HCT116 (cell line): ENCODE measurements around the gene AKAP9. TPM values are rescaled to one million over a fixed set of nuclear protein-coding genes. Genes with fewer than 3 reads are reported as not detected.

Experiments
- ATAC-seq: fragments of 200-7000 bp; cut with Tn5 transposase; 2 replicates; pipeline ENCODE4 v1.9.1; 2020; ENCODE audit warnings: mild to moderate bottlenecking, moderate library complexity
- BruUV-seq: library from RNA; stranded (reverse); fragments of 400-500 nt; replicated peaks from 2 replicates; lab custom pipeline; 2021; lab: Mats Ljungman, UMichigan
- CTCF ChIA-PET: fragments of 300-600 bp; sonication (Branson Sonifier 250); formaldehyde crosslinking; loops from one replicate; lab custom pipeline; 2021; ENCODE audit warnings: antibody characterized with exemption; lab: Charles Lee
- POLR2A ChIA-PET: fragments of 300-600, 350-600 bp; sonication (Branson Sonifier 250); formaldehyde crosslinking; loops from one replicate; lab custom pipeline; 2021; ENCODE audit warnings: antibody characterized with exemption; lab: Charles Lee
- RAD21 ChIA-PET, 2 experiments: fragments of 300-600 bp; sonication (Branson Sonifier 250); formaldehyde crosslinking; loops; one replicate each; lab custom pipeline; 2023; ENCODE audit warnings: low total read pairs in 2 of 2; ENCODE audit not compliant: uncharacterized antibody in 2 of 2, unreplicated experiment in 2 of 2, low non-redundant PET in 1 of 2; lab: Charles Lee
- DNase-seq: peaks from one replicate; pipeline ENCODE4 v3.0.0-alpha.2; 2010; ENCODE audit warnings: low read depth, low spot score
- H2AFZ ChIP-seq: fragments of 200-600 bp; shearing (Covaris generic), sonication (generic); 2 replicates; pipeline ENCODE4 v1.6.1; 2017; ENCODE audit warnings: low read depth, mixed run types, mixed read lengths, antibody characterized with exemption, low read length; ENCODE audit not compliant: poor library complexity, severe bottlenecking
- H3K27ac ChIP-seq: 2 replicates; pipeline ENCODE4 v1.5.1; 2012; ENCODE audit warnings: low read depth, low read length
- H3K27me3 ChIP-seq: fragments of 200-600 bp; sonication (generic); 2 replicates; pipeline ENCODE4 v1.6.1; 2016; ENCODE audit warnings: mixed run types, low read length, mixed read lengths; ENCODE audit not compliant: insufficient read depth
- H3K36me3 ChIP-seq, 2 experiments: fragments of 200-500 bp in 1 of 2; fragments of 200-600 bp in 1 of 2; sonication (Bioruptor generic) in 1 of 2; sonication (generic) in 1 of 2; 2 replicates each; pipeline versions ENCODE4 v1.5.1 to v1.6.1; 2014 to 2016; ENCODE audit warnings: low read length in 2 of 2, inconsistent platforms in 1 of 2, mixed read lengths in 1 of 2, mixed run types in 1 of 2; ENCODE audit not compliant: insufficient read depth in 2 of 2, control insufficient read depth in 1 of 2
- H3K4me1 ChIP-seq, 2 experiments: fragments of 200-600 bp in 1 of 2; sonication (generic) in 1 of 2; 2 replicates each; pipeline versions ENCODE4 v1.5.1 to v1.6.1; 2012 to 2017; ENCODE audit warnings: low read length in 2 of 2, inconsistent platforms in 1 of 2, mild to moderate bottlenecking in 1 of 2, mixed read lengths in 1 of 2, mixed run types in 1 of 2, moderate library complexity in 1 of 2; ENCODE audit not compliant: insufficient read depth in 2 of 2, control insufficient read depth in 1 of 2
- H3K4me2 ChIP-seq: fragments of 200-600 bp; sonication (generic); 2 replicates; pipeline ENCODE4 v1.6.1; 2017; ENCODE audit warnings: mixed run types, low read length, mixed read lengths
- H3K4me3 ChIP-seq, 2 experiments: fragments of 200-600 bp in 1 of 2; sonication (generic) in 1 of 2; replicated peaks in 1 of 2; 2 replicates each; pipeline ENCODE4 v1.5.1; 2011 to 2016; ENCODE audit warnings: low read length in 2 of 2, control low read depth in 1 of 2, low read depth in 1 of 2, mild to moderate bottlenecking in 1 of 2, mixed read lengths in 1 of 2, mixed run types in 1 of 2
- H3K79me2 ChIP-seq: fragments of 200-600 bp; sonication (generic); 2 replicates; pipeline ENCODE4 v1.6.1; 2017; ENCODE audit warnings: mild to moderate bottlenecking, mixed run types, low read length, moderate library complexity, mixed read lengths; ENCODE audit not compliant: insufficient read depth
- H3K9ac ChIP-seq: fragments of 200-600 bp; sonication (generic); 2 replicates; pipeline ENCODE4 v1.6.1; 2016; ENCODE audit warnings: low read length, mixed read lengths
- H3K9me2 ChIP-seq: fragments of 200-600 bp; sonication (generic), shearing (Covaris generic); 2 replicates; pipeline ENCODE4 v1.6.1; 2017; ENCODE audit warnings: mixed run types, mild to moderate bottlenecking, moderate library complexity; ENCODE audit not compliant: insufficient read depth
- H3K9me3 ChIP-seq, 2 experiments: fragments of 200-500 bp in 1 of 2; fragments of 200-600 bp in 1 of 2; sonication (Bioruptor generic) in 1 of 2; sonication (generic) in 1 of 2; 2 replicates each; pipeline ENCODE4 v1.6.1; 2014 to 2017; ENCODE audit warnings: low read length in 2 of 2, mixed read lengths in 2 of 2, inconsistent platforms in 1 of 2, low read depth in 1 of 2, mild to moderate bottlenecking in 1 of 2, mixed run types in 1 of 2, moderate library complexity in 1 of 2; ENCODE audit not compliant: control insufficient read depth in 1 of 2, insufficient read depth in 1 of 2
- H4K20me1 ChIP-seq: fragments of 200-600 bp; sonication (generic), shearing (Covaris generic); 2 replicates; pipeline ENCODE4 v1.6.1; 2017; ENCODE audit warnings: mixed run types, mild to moderate bottlenecking, moderate library complexity; ENCODE audit not compliant: insufficient read depth
- CEBPB ChIP-seq: IDR thresholded peaks from 2 replicates; pipeline ENCODE4 v1.6.1; 2012; ENCODE audit warnings: low read depth
- EGR1 ChIP-seq: IDR thresholded peaks from 2 replicates; pipeline ENCODE4 v1.6.1; 2012; ENCODE audit warnings: low read depth
- ELF1 ChIP-seq: IDR thresholded peaks from 2 replicates; pipeline ENCODE4 v1.6.1; 2012; ENCODE audit warnings: low read depth, borderline replicate concordance
- EZH2 ChIP-seq: fragments of 200-600 bp; sonication (generic); IDR thresholded peaks from 2 replicates; pipeline ENCODE4 v1.6.1; 2017; ENCODE audit warnings: antibody characterized with exemption, mixed run types
- EZH2phosphoT487 ChIP-seq: fragments of 200-600 bp; IDR thresholded peaks from 2 replicates; pipeline ENCODE4 v1.6.1; 2018; ENCODE audit warnings: antibody characterized with exemption, borderline replicate concordance
- FOSL1 ChIP-seq: IDR thresholded peaks from 2 replicates; pipeline ENCODE4 v1.6.1; 2012; ENCODE audit warnings: low read depth
- MAX ChIP-seq: IDR thresholded peaks from 2 replicates; pipeline ENCODE4 v1.6.1; 2012
- REST ChIP-seq: IDR thresholded peaks from 2 replicates; pipeline ENCODE4 v1.6.1; 2012; ENCODE audit warnings: low read depth
- SP1 ChIP-seq: IDR thresholded peaks from 2 replicates; pipeline ENCODE4 v1.6.1; 2012; ENCODE audit warnings: low read depth
- SRF ChIP-seq: IDR thresholded peaks from 2 replicates; pipeline ENCODE4 v1.6.1; 2012; ENCODE audit warnings: low read depth
- TCF7L2 ChIP-seq: IDR thresholded peaks from 2 replicates; pipeline ENCODE4 v1.7.0; 2011; ENCODE audit warnings: borderline replicate concordance, inconsistent platforms; ENCODE audit not compliant: insufficient read depth, insufficient read length; ENCODE audit errors: extremely low read depth
- ZBTB33 ChIP-seq: IDR thresholded peaks from 2 replicates; pipeline ENCODE4 v1.6.1; 2011; ENCODE audit warnings: mild to moderate bottlenecking, low read length, moderate library complexity; ENCODE audit not compliant: insufficient replicate concordance; ENCODE audit errors: extremely low read depth
- ZFX ChIP-seq: fragments of 450-650 bp; IDR thresholded peaks from 2 replicates; pipeline ENCODE4 v1.6.1; 2017
- ZNF274 ChIP-seq: fragments of 200-500 bp; sonication (Bioruptor generic); IDR thresholded peaks from 2 replicates; pipeline ENCODE4 v1.6.1; 2014; ENCODE audit warnings: mild to moderate bottlenecking, low read depth, low read length, inconsistent platforms
- intact Hi-C: fragments of 100-400 bp; cut with micrococcal nuclease; formaldehyde crosslinking; loops from 2 replicates; pipeline ENCODE4 v1.10.0; 2022
- total RNA-seq: library from RNA; stranded (reverse); gene quantifications from one replicate; pipeline ENCODE4 v1.2.1, GENCODE V29; 2021; ENCODE audit not compliant: unreplicated experiment

AKAP9 gene
- total RNA-seq, 1 experiment from 2014 or later: 32.6 TPM

GRCh38 chr7:91961816-91962215 is 21.2 kb downstream of the AKAP9 start:
- Histone ChIP-seq H3K36me3 (no peaks in the 10 kb centered on the region), H3K9ac (no peak overlapping the region), H3K4me1 (no peaks in the 10 kb centered on the region), H3K4me3 (no peak overlapping the region), H3K79me2 (peaks cover 18% of the 10 kb centered on the region), H3K27me3 (no peaks in the 10 kb centered on the region), H3K27ac (no peak overlapping the region), H2AFZ (no peak overlapping the region), H3K9me2 (no peaks in the 10 kb centered on the region), H3K4me2 (no peak overlapping the region), H3K9me3 (no peaks in the 10 kb centered on the region), H4K20me1 (no peaks in the 10 kb centered on the region)
- ChIA-PET POLR2A (no interaction called here), RAD21 (no interaction called here), CTCF (no interaction called here)
- TF ChIP-seq FOSL1 (no peak), MAX (no peak), ZFX (no peak), EZH2 (no peak), EGR1 (no peak), SP1 (no peak), CEBPB (no peak), ELF1 (no peak), SRF (no peak), EZH2phosphoT487 (no peak)
- DNase-seq: no peak
- no TSS peak for BruUV-seq
- ATAC-seq: no peak
- intact Hi-C loops: no loop called here

GRCh38 chr7:91962419-91962818 is 21.8 kb downstream of the AKAP9 start:
- H3K4me3 ChIP-seq: no peak overlapping the region
- no TSS peak for BruUV-seq
- H3K9ac ChIP-seq: no peak overlapping the region
- no peak overlapping the region for H2AFZ ChIP-seq
- H3K27ac ChIP-seq: no peak overlapping the region
- CTCF ChIA-PET: no interaction called here
- RAD21 ChIA-PET: no interaction called here
- H3K9me3 ChIP-seq: no peaks in the 10 kb centered on the region
- peaks cover 24% of the 10 kb centered on the region for H3K79me2 ChIP-seq
- intact Hi-C loops: no loop called here
- POLR2A ChIA-PET: no interaction called here
- no peaks in the 10 kb centered on the region for H3K9me2 ChIP-seq
- H3K27me3 ChIP-seq: no peaks in the 10 kb centered on the region
- ATAC-seq (no peak), DNase-seq (no peak)
- H3K36me3 ChIP-seq: no peaks in the 10 kb centered on the region
- no peaks in the 10 kb centered on the region for H4K20me1 ChIP-seq
- TF ChIP-seq FOSL1 (no peak), TCF7L2 (no peak), ZNF274 (no peak), REST (no peak), ZBTB33 (no peak)
- no peak overlapping the region for H3K4me2 ChIP-seq
- H3K4me1 ChIP-seq: no peaks in the 10 kb centered on the region
